Activated CD4-positive, alpha-beta memory T cell treated with anti-CD3 and anti-CD28 coated beads for 36 hours (primary cell): Measurements from ENCODE around the gene CIB4. TPM values are rescaled to one million over a fixed set of nuclear protein-coding genes. Genes with fewer than 3 reads are reported as not detected.
"Not testable (repeated sequence)": the region's sequence is repeated elsewhere in the genome, so short reads cannot be mapped to it uniquely, and the experiment has no call there.

Experiments used
- CTCF ChIA-PET: fragments of 350-600 bp; sonication (Branson Sonifier 250); formaldehyde crosslinking; loops from one replicate; lab custom pipeline; 2021; ENCODE audit warnings: antibody characterized with exemption, inconsistent platforms; lab: Charles Lee
- POLR2A ChIA-PET: fragments of 350-600 bp; sonication (Branson Sonifier 250); formaldehyde crosslinking; loops from one replicate; lab custom pipeline; 2021; ENCODE audit warnings: antibody characterized with exemption; lab: Charles Lee
- DNase-seq: peaks from one replicate; pipeline ENCODE4 v3.0.0-alpha.2; 2020
- H3K27ac Mint-ChIP-seq: one replicate; pipeline ENCODE4 v1.8.0; 2021; ENCODE audit warnings: mixed read lengths
- H3K27me3 Mint-ChIP-seq: one replicate; pipeline ENCODE4 v1.8.0; 2021; ENCODE audit warnings: mixed read lengths
- H3K36me3 Mint-ChIP-seq: one replicate; pipeline ENCODE4 v1.8.0; 2021; ENCODE audit warnings: mixed read lengths
- H3K4me1 Mint-ChIP-seq: one replicate; pipeline ENCODE4 v1.8.0; 2021; ENCODE audit warnings: low read depth, mixed read lengths
- H3K4me3 Mint-ChIP-seq: one replicate; pipeline ENCODE4 v1.8.0; 2021; ENCODE audit warnings: mild to moderate bottlenecking, mixed read lengths
- H3K9me3 Mint-ChIP-seq: one replicate; pipeline ENCODE4 v1.8.0; 2021; ENCODE audit warnings: mixed read lengths
- intact Hi-C: fragments of 100-400 bp; cut with micrococcal nuclease; formaldehyde crosslinking; loops from one replicate; pipeline ENCODE4 v1.15.1; 2023
- total RNA-seq, 2 experiments: library from RNA; stranded (reverse); gene quantifications; one replicate each; pipeline ENCODE4 v1.2.3, GENCODE V29; 2021

CIB4 gene
- total RNA-seq, 2 experiments from 2014 or later = not detected

DNA sequence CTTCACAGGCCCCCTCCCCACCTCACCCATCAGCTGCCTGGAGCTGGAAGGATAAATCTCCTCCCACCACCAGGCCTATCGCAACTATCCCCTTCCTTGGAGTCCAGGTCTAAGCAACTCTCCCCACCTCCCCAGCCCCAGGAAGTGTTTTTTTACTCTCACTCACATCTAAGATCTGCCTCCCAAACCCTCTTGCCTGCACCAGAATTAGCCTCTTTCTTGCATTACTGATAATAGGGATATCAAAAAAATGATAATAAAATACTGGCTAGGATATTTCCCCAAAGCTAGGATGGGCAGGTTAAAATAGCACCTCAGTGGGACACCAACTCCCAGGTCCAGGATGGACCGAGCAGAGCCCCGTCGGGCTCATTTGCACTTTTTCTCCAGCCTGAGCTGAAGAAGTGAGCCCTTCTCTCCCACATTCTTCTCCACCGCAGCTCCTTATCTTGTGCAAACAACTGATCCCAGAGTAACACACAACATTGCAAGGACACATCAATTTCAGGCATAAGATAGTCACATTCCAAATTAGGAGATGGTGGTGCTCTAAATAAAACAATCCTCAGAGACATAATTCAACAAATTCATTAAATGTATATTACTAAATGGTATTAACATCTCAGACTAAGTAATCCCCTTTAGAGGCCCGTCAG, 17.7 kb upstream of the CIB4 start:
- ChIA-PET CTCF (no interaction called here), POLR2A (no interaction called here)
- Mint-ChIP-seq H3K27me3 (peaks cover 6% of the 10 kb centered on the region), H3K27ac (no peak overlapping the region), H3K4me1 (no peaks in the 10 kb centered on the region), H3K36me3 (no peaks in the 10 kb centered on the region), H3K9me3 (peaks cover 20% of the 10 kb centered on the region), H3K4me3 (no peak overlapping the region)
- intact Hi-C loops = no loop called here
- DNase-seq = no peak

DNA sequence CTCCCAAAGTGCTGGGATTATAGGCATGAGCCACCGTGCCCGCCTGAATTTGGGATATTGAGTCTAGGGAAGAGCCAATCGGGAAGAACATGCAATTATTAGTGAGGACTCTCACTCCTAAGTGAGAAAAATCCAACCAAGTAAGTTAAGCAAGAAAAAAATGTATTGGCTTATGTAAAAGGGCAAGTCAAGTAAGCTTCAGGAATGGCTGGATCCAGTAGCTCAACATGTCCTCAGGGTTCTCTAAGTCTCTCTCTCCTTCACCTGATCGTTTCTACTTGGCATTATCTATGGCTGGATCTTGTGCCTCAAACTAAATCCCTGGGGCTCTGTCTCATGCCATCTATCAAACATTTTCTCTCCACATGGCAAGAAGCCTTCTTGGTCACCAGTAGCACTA, 16.1 kb upstream of the CIB4 start:
- no peak for DNase-seq
- ChIA-PET POLR2A (no interaction called here), CTCF (interaction anchor here (0.9 kb wide), 1 partner anchor 50 kb away, joined by 3 read pairs; no protein-coding TSS in a partner anchor)
- no peak overlapping the region for H3K4me3 Mint-ChIP-seq
- no peak overlapping the region for H3K27ac Mint-ChIP-seq
- H3K36me3 Mint-ChIP-seq = no peaks in the 10 kb centered on the region
- H3K9me3 Mint-ChIP-seq = peaks cover 20% of the 10 kb centered on the region
- H3K4me1 Mint-ChIP-seq = no peaks in the 10 kb centered on the region
- intact Hi-C loops = no loop called here
- H3K27me3 Mint-ChIP-seq = peaks cover 6% of the 10 kb centered on the region

- no peaks in the 10 kb centered on the region for H3K4me1 Mint-ChIP-seq
Measured at GRCh38 chr2:26655611-26656195, 14.5 kb upstream of the CIB4 start.

GRCh38 chr2:26655120-26655519, 14.0 kb upstream of the CIB4 start:
- H3K9me3 Mint-ChIP-seq, H3K4me1 Mint-ChIP-seq, CTCF ChIA-PET, DNase-seq, intact Hi-C loops, H3K4me3 Mint-ChIP-seq, H3K27ac Mint-ChIP-seq, H3K36me3 Mint-ChIP-seq, POLR2A ChIA-PET: not testable (repeated sequence)
- H3K27me3 Mint-ChIP-seq = peaks cover 10% of the 10 kb centered on the region

More at GRCh38 chr2:26655611-26656195, 14.5 kb upstream of the CIB4 start:
- H3K4me3 Mint-ChIP-seq = no peak overlapping the region
- no peak overlapping the region for H3K27ac Mint-ChIP-seq
- ChIA-PET CTCF (no interaction called here), POLR2A (no interaction called here)
- intact Hi-C loops = no loop called here
- peaks cover 13% of the 10 kb centered on the region for H3K9me3 Mint-ChIP-seq
- no peaks in the 10 kb centered on the region for H3K36me3 Mint-ChIP-seq
- peaks cover 6% of the 10 kb centered on the region for H3K27me3 Mint-ChIP-seq
- DNase-seq = no peak

DNA sequence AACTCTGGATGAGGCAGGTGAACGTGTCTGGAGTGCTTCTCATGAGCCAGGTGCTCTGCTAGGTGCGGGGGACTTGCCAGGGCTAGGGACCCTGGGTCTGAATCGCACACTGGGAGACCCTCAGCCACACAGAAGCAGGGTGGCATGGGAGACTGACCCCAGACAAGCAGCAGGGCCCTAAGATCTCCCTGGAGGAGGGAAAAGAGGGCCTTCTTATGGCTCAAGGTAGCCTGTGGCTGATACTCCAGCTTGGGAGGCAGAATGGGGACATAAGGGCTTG, 12.8 kb upstream of the CIB4 start:
- H3K36me3 Mint-ChIP-seq = no peaks in the 10 kb centered on the region
- DNase-seq = no peak
- CTCF ChIA-PET = no interaction called here
- no peaks in the 10 kb centered on the region for H3K4me1 Mint-ChIP-seq
- peaks cover 9% of the 10 kb centered on the region for H3K27me3 Mint-ChIP-seq
- POLR2A ChIA-PET = no interaction called here
- intact Hi-C loops = no loop called here
- H3K9me3 Mint-ChIP-seq = no peaks in the 10 kb centered on the region
- no peak overlapping the region for H3K4me3 Mint-ChIP-seq
- H3K27ac Mint-ChIP-seq = no peak overlapping the region

- no peak overlapping the region for H3K27ac Mint-ChIP-seq
Measured at GRCh38 chr2:26653207-26654060, 12.3 kb upstream of the CIB4 start.

DNA sequence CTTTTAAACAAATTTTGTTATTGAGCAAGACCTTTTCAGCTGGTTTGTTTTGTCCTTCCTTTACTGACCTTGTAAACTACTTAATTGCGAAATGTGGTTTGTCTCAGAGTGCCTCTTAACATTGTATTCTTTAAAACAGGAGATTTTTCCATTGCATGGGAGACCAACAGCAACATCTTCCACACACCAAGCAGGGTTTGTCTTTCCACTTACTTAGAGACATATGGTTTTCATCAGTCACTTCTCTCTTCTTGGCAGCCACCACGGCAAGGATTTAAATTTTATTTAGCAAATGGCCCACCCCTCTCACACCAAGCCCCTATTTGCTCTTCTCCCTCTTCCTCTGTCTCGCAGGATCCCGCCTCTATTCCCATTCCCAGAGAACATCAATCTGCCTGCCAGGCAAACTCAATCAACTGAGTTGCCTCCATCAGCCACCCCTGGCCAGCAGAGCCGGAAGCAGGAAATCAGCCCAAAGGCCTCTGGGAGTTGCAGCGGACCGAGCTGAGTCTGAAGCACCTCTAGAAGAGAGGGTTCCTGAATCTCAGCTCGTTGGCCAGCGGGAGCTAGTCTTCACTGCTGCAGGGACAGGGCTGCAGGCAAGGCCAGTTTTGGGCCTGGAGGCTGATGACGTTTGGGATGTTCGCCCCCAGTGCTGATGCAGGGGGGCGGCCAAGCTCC, 11.3 kb upstream of the CIB4 start:
- POLR2A ChIA-PET = no interaction called here
- Mint-ChIP-seq H3K36me3 (no peaks in the 10 kb centered on the region), H3K4me1 (no peaks in the 10 kb centered on the region), H3K4me3 (no peak overlapping the region), H3K9me3 (no peaks in the 10 kb centered on the region), H3K27me3 (peaks cover 5% of the 10 kb centered on the region), H3K27ac (no peak overlapping the region)
- no peak for DNase-seq
- CTCF ChIA-PET = no interaction called here
- intact Hi-C loops = no loop called here

More at GRCh38 chr2:26653207-26654060, 12.3 kb upstream of the CIB4 start:
- intact Hi-C loops = no loop called here
- no peak overlapping the region for H3K4me3 Mint-ChIP-seq
- no peaks in the 10 kb centered on the region for H3K4me1 Mint-ChIP-seq
- no peaks in the 10 kb centered on the region for H3K9me3 Mint-ChIP-seq
- H3K27me3 Mint-ChIP-seq = peaks cover 7% of the 10 kb centered on the region
- H3K36me3 Mint-ChIP-seq = no peaks in the 10 kb centered on the region
- DNase-seq = no peak
- POLR2A ChIA-PET = no interaction called here
- CTCF ChIA-PET = no interaction called here

- no peak overlapping the region for H3K27ac Mint-ChIP-seq
- DNase-seq = no peak
- POLR2A ChIA-PET = no interaction called here
- CTCF ChIA-PET = interaction anchor here (2.2 kb wide), 1 partner anchor 47 kb away, joined by 4 read pairs; no protein-coding TSS in a partner anchor
- H3K4me1 Mint-ChIP-seq = no peaks in the 10 kb centered on the region
- peaks cover 5% of the 10 kb centered on the region for H3K27me3 Mint-ChIP-seq
- intact Hi-C loops = no loop called here
- no peaks in the 10 kb centered on the region for H3K9me3 Mint-ChIP-seq
- no peak overlapping the region for H3K4me3 Mint-ChIP-seq
- no peaks in the 10 kb centered on the region for H3K36me3 Mint-ChIP-seq
Measured at GRCh38 chr2:26651799-26652198, 10.6 kb upstream of the CIB4 start.

GRCh38 chr2:26651470-26651771, 10.3 kb upstream of the CIB4 start:
- Mint-ChIP-seq H3K4me1 (no peaks in the 10 kb centered on the region), H3K36me3 (no peaks in the 10 kb centered on the region), H3K9me3 (no peaks in the 10 kb centered on the region), H3K4me3 (no peak overlapping the region), H3K27ac (no peak overlapping the region), H3K27me3 (peaks cover 5% of the 10 kb centered on the region)
- ChIA-PET POLR2A (no interaction called here), CTCF (interaction anchor here (2.2 kb wide), 1 partner anchor 47 kb away, joined by 4 read pairs; no protein-coding TSS in a partner anchor)
- intact Hi-C loops = no loop called here
- no peak for DNase-seq

GRCh38 chr2:26650713-26651469, 9.7 kb upstream of the CIB4 start:
- DNase-seq = no peak
- no peak overlapping the region for H3K27ac Mint-ChIP-seq
- intact Hi-C loops = no loop called here
- no peaks in the 10 kb centered on the region for H3K36me3 Mint-ChIP-seq
- H3K27me3 Mint-ChIP-seq = peaks cover 8% of the 10 kb centered on the region
- POLR2A ChIA-PET = interaction anchor here (0.8 kb wide), 1 partner anchor 9 kb away, joined by 3 read pairs; no protein-coding TSS in a partner anchor
- no peaks in the 10 kb centered on the region for H3K9me3 Mint-ChIP-seq
- CTCF ChIA-PET = interaction anchor here (2.2 kb wide), 1 partner anchor 46 kb away, joined by 4 read pairs; no protein-coding TSS in a partner anchor
- H3K4me3 Mint-ChIP-seq = no peak overlapping the region
- H3K4me1 Mint-ChIP-seq = no peaks in the 10 kb centered on the region

- no peak overlapping the region for H3K4me3 Mint-ChIP-seq
- no peaks in the 10 kb centered on the region for H3K36me3 Mint-ChIP-seq
- CTCF ChIA-PET = interaction anchor here (2.2 kb wide), 1 partner anchor 46 kb away, joined by 4 read pairs; no protein-coding TSS in a partner anchor
- intact Hi-C loops = no loop called here
- POLR2A ChIA-PET = interaction anchor here (0.8 kb wide), 1 partner anchor 10 kb away, joined by 3 read pairs; no protein-coding TSS in a partner anchor
- H3K9me3 Mint-ChIP-seq = no peaks in the 10 kb centered on the region
- H3K4me1 Mint-ChIP-seq = no peaks in the 10 kb centered on the region
- peaks cover 10% of the 10 kb centered on the region for H3K27me3 Mint-ChIP-seq
- H3K27ac Mint-ChIP-seq = no peak overlapping the region
- DNase-seq = no peak
Measured at GRCh38 chr2:26649992-26650712, 9.0 kb upstream of the CIB4 start.
